Left ventricle myocardium inferior (tissue), 1 donor: ENCODE measurements around the gene PDZD2. TPM values are rescaled to one million over a fixed set of nuclear protein-coding genes. Genes with fewer than 3 reads are reported as not detected.

Experiments
- DNase-seq: peaks from one replicate; pipeline ENCODE4 v3.0.0-alpha.2; 2020
- H3K27ac ChIP-seq: fragments of 200-600 bp; replicated peaks from 2 replicates; pipeline ENCODE4 v1.8.0; 2021
- H3K27me3 ChIP-seq: fragments of 200-600 bp; 2 replicates; pipeline ENCODE4 v1.8.0; 2021; ENCODE audit warnings: low read depth
- H3K36me3 ChIP-seq: fragments of 200-600 bp; 2 replicates; pipeline ENCODE4 v1.8.0; 2021
- H3K4me1 ChIP-seq: fragments of 200-600 bp; 2 replicates; pipeline ENCODE4 v1.8.0; 2021
- H3K4me3 ChIP-seq: fragments of 200-600 bp; 2 replicates; pipeline ENCODE4 v1.8.0; 2021; ENCODE audit warnings: mild to moderate bottlenecking, moderate library complexity
- H3K9me3 ChIP-seq: fragments of 200-600 bp; replicated peaks from 2 replicates; pipeline ENCODE4 v1.8.0; 2021
- CTCF ChIP-seq: fragments of 200-600 bp; IDR thresholded peaks from 2 replicates; pipeline ENCODE4 v1.8.0; 2021; ENCODE audit warnings: antibody characterized with exemption, mild to moderate bottlenecking, borderline replicate concordance
- intact Hi-C: fragments of 100-400 bp; cut with micrococcal nuclease; formaldehyde crosslinking; loops from one replicate; pipeline ENCODE4 v1.11.0; 2022
- total RNA-seq: library from RNA; stranded (reverse); fragmentation: NEBNext Ultra II Directional; extraction: Animal tissue kit (Norgen Biotek cat#: 25700); gene quantifications from one replicate; pipeline ENCODE4 v1.2.1, GENCODE V29; 2021
- donor health status: DM: no; HTN: yes; CAD: no; lungs with severe emphysema.

PDZD2 gene
- total RNA-seq, 1 donor from 2014 or later: 120 TPM

- no peak for DNase-seq
- Histone ChIP-seq H3K27ac (no peak overlapping the region), H3K9me3 (peaks cover 4% of the 10 kb centered on the region), H3K27me3 (no peaks in the 10 kb centered on the region), H3K4me3 (no peak overlapping the region), H3K36me3 (no peaks in the 10 kb centered on the region), H3K4me1 (peaks cover 41% of the 10 kb centered on the region)
- no peak for TF ChIP-seq CTCF
- intact Hi-C loops: no loop called here
Measured at GRCh38 chr5:31614151-31615020, 24.5 kb upstream of the PDZD2 start.

GRCh38 chr5:31617867-31618266, 21.1 kb upstream of the PDZD2 start:
- peaks cover 36% of the 10 kb centered on the region for H3K4me1 ChIP-seq
- no peak for TF ChIP-seq CTCF
- H3K9me3 ChIP-seq: peaks cover 4% of the 10 kb centered on the region
- intact Hi-C loops: no loop called here
- H3K36me3 ChIP-seq: no peaks in the 10 kb centered on the region
- H3K4me3 ChIP-seq: no peak overlapping the region
- H3K27me3 ChIP-seq: no peaks in the 10 kb centered on the region
- H3K27ac ChIP-seq: peak overlapping the region; percentile 74
- DNase-seq: no peak

- H3K27me3 ChIP-seq: no peaks in the 10 kb centered on the region
- peaks cover 20% of the 10 kb centered on the region for H3K4me1 ChIP-seq
- intact Hi-C loops: no loop called here
- DNase-seq: no peak
- H3K27ac ChIP-seq: no peak overlapping the region
- H3K4me3 ChIP-seq: no peak overlapping the region
- TF ChIP-seq CTCF: no peak
- no peaks in the 10 kb centered on the region for H3K36me3 ChIP-seq
- peaks cover 4% of the 10 kb centered on the region for H3K9me3 ChIP-seq
Measured at GRCh38 chr5:31620026-31620425, 18.9 kb upstream of the PDZD2 start.

- H3K4me3 ChIP-seq: no peak overlapping the region
- H3K27me3 ChIP-seq: no peaks in the 10 kb centered on the region
- no peaks in the 10 kb centered on the region for H3K36me3 ChIP-seq
- H3K27ac ChIP-seq: peak overlapping the region; percentile 3
- H3K9me3 ChIP-seq: no peaks in the 10 kb centered on the region
- H3K4me1 ChIP-seq: peaks cover 33% of the 10 kb centered on the region
- DNase-seq: no peak
- intact Hi-C loops: no loop called here
- TF ChIP-seq CTCF: no peak
Measured at GRCh38 chr5:31623249-31623648, 15.7 kb upstream of the PDZD2 start.

- H3K4me1 ChIP-seq: peaks cover 29% of the 10 kb centered on the region
- no peak overlapping the region for H3K4me3 ChIP-seq
- no peak for DNase-seq
- no peak for TF ChIP-seq CTCF
- H3K27ac ChIP-seq: peak overlapping the region; percentile 75
- no peaks in the 10 kb centered on the region for H3K27me3 ChIP-seq
- no peaks in the 10 kb centered on the region for H3K9me3 ChIP-seq
- H3K36me3 ChIP-seq: no peaks in the 10 kb centered on the region
- intact Hi-C loops: no loop called here
Measured at GRCh38 chr5:31625394-31625793, 13.5 kb upstream of the PDZD2 start.
